ENCODE results near the gene SLC6A3.

SLC6A3 gene

DNA sequence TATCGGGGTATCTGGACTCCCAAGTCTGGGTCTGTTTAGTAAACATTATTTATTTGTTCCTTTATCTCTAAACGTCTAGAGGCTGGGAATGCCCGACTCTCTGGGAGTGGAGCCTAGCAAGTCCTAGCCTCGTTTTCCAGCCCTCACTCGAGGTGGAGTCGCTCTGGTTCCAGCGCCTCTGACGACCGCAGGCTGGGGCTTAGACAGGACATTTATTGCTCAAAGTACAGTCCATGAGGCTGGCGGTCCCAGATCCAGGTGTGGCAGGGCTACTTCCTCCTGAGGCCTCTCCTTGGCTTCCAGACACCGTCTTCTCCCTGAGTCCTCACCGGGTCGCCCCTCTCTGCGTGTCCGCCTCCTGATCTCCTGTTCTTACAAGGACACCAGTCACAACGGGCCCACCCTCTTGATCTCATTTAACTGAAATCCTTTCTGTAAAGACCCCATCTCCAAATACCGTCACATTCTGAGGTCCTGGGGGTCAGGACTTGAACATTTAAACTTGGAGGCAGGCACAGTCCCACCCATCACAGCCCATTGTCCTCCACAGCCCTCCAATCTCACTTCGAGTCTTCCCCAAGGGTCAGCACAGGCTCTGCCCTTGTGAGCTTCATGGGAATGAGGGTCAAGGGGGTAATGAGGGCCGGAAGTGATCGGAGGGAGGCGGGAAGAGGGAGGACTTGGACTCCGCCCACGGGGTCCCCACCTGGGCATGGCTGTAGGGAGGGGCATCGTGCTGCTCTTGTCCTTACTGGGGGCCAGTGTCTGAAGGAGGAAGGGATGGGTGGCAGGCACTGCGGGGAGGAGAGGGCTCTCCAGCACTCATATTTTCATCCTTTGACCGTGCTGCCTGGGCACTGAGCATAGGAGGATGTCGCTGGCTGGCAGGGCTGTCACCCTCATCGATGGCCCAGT lies 88.1 kb downstream of the SLC6A3 start:
- TF ChIP-seq, protein P1, sequence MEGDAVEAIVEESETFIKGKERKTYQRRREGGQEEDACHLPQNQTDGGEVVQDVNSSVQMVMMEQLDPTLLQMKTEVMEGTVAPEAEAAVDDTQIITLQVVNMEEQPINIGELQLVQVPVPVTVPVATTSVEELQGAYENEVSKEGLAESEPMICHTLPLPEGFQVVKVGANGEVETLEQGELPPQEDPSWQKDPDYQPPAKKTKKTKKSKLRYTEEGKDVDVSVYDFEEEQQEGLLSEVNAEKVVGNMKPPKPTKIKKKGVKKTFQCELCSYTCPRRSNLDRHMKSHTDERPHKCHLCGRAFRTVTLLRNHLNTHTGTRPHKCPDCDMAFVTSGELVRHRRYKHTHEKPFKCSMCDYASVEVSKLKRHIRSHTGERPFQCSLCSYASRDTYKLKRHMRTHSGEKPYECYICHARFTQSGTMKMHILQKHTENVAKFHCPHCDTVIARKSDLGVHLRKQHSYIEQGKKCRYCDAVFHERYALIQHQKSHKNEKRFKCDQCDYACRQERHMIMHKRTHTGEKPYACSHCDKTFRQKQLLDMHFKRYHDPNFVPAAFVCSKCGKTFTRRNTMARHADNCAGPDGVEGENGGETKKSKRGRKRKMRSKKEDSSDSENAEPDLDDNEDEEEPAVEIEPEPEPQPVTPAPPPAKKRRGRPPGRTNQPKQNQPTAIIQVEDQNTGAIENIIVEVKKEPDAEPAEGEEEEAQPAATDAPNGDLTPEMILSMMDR (IDR thresholded peaks at IDR 0.05) = no peak
- no peak overlapping the region for H3K4me3 ChIP-seq
- H3K36me3 ChIP-seq = no peaks in the 10 kb centered on the region
- intact Hi-C loops (cut with DNase I; ENCODE audit: low total_unique reads) = no loop called here
- no peaks in the 10 kb centered on the region for H3K4me1 ChIP-seq
- H3K9me3 ChIP-seq = no peaks in the 10 kb centered on the region
- no peak overlapping the region for H3K27ac ChIP-seq
- DNase-seq = no peak
- H3K27me3 ChIP-seq = peaks cover 0 to 48% of the 10 kb centered on the region in 2 donors

DNA sequence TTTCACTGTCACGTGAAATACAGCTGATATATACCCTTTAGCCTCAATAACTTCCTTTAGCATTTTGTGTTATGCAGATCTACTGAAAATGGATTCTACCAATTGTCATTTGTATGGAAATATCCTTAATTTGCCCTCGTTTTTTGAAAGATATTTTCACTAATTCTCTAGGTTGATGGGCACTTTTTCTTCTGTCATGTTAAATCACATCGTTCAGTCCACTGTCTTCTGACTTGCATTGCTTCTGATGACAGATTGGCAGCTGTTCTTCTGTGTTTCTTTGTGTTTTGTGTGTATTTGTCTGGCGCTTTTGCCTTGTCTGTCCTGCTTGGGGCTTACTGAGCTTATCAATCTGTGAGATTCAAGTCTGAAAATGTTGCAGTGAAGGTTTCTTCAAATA lies 90.7 kb downstream of the SLC6A3 start:
- DNase-seq = no peak
- no peaks in the 10 kb centered on the region for H3K4me1 ChIP-seq
- H3K36me3 ChIP-seq = no peaks in the 10 kb centered on the region
- no peak overlapping the region for H3K27ac ChIP-seq
- H3K27me3 ChIP-seq = peaks cover 0 to 29% of the 10 kb centered on the region in 2 donors
- H3K4me3 ChIP-seq = no peak overlapping the region
- TF ChIP-seq, protein P1 (IDR thresholded peaks at IDR 0.05) = no peak
- no peaks in the 10 kb centered on the region for H3K9me3 ChIP-seq
- intact Hi-C loops (cut with DNase I; ENCODE audit: low total_unique reads) = no loop called here

DNA sequence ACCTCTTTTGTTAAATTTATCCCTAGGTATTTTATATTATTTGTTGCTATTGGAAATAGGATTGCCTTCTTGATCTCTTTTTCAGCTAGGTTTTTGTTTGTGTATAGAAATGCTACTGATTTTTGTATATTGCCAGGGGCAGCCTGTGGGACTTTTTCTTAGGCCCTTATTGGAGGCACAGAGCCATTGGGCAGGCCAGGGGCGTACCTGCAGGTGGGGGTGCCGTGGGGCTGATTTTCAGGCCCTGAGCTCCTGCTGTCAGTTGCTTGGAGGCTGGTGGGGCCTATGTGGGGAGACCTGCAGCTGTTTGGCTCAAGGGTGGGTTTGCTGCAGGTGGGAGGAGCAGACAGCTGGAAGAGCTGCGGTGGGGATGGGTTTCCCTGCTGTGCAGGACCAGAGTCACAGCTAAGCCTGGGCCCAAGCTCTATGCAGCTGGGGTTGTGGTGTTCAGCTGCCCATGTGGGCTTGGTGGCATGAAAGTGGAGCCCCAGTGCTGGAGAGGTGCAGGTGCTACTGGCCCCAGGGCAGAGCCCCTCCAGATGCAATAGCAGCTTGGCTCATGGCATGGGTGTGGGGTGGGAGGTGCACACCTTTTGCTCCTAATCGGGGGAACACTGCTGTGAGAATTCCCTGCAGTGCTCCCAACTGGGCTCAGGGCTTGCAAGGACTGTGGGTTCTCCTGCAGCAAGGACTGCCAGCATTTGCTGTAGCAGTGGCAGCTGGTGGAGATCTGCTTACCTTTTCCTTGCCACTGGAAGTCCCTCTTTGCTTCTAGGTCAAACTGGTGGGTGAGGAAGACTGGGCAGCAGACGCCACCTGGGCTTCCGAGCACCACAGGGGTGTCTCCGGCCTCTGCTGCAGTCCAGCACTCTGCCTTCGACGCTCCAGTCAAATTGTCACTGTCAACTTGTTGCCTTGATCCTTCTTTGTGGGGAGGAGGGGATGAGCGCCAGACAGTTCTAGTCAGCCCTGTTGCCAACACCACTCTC lies 92.7 kb downstream of the SLC6A3 start:
- Histone ChIP-seq H3K36me3 (no peaks in the 10 kb centered on the region), H3K27me3 (peaks cover 0 to 8% of the 10 kb centered on the region in 2 donors), H3K4me1 (no peaks in the 10 kb centered on the region), H3K9me3 (no peaks in the 10 kb centered on the region), H3K4me3 (no peak overlapping the region), H3K27ac (no peak overlapping the region)
- DNase-seq = no peak
- TF ChIP-seq, protein P1 (IDR thresholded peaks at IDR 0.05) = no peak
- intact Hi-C loops (cut with DNase I; ENCODE audit: low total_unique reads) = no loop called here

DNA sequence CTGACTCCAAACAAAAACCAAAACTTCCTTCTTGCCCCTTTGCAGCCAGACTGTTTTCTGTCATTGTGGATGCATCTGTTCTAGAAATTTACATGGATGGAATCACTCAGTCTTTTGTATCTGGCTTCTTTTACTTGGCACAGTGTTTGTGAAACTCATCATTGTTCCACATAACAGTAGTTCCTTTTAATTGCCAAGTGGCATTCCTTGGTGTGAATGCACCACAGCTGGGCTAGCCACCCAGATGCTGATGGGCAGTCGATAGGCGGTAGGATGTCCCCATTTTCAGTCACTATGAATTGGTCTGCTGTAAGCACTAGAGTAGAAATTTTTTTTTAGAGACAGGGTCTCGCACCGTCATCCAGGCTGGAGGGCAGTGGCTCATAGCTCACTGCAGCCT lies 94.1 kb downstream of the SLC6A3 start:
- no peak overlapping the region for H3K27ac ChIP-seq
- no peak for DNase-seq
- intact Hi-C loops (cut with DNase I; ENCODE audit: low total_unique reads) = no loop called here

DNA sequence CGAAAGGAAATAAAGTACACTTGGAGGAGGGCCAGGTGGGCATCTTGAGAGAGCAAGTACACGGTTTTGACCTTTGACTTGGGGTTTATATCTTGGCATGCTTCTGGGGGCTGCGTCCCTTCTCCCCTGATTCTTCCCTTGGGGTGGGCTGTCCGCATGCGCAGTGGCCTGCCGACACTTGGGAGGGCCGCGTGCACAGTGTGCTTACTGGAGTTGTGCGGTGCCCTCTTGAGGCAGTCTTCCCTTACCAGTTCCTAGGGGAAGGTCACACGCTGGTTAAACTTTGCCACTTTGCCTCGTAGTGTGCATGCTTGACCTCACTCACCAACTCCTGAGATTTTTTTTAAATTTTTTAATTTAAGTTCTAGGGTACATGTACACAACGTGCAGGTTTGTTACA lies 96.0 kb downstream of the SLC6A3 start:
- Histone ChIP-seq H3K27me3 (no peaks in the 10 kb centered on the region), H3K36me3 (no peaks in the 10 kb centered on the region), H3K27ac (no peak overlapping the region), H3K9me3 (no peaks in the 10 kb centered on the region), H3K4me3 (no peak overlapping the region), H3K4me1 (peaks cover 0 to 13% (median 10%) of the 10 kb centered on the region in 4 donors)
- TF ChIP-seq, protein P1 (IDR thresholded peaks at IDR 0.05) = no peak
- no peak for DNase-seq
- intact Hi-C loops (cut with DNase I; ENCODE audit: low total_unique reads) = loop anchor here (10.0 kb wide), 2 partner anchors 166 to 446 kb away; partner anchors contain the start of gene MRPL36

More for the DNA sequence above, 94.1 kb downstream of the SLC6A3 start:
- Histone ChIP-seq H3K9me3 (no peaks in the 10 kb centered on the region), H3K4me3 (no peak overlapping the region), H3K27me3 (no peaks in the 10 kb centered on the region), H3K4me1 (peaks cover 0 to 1% (median 0%) of the 10 kb centered on the region in 4 donors), H3K36me3 (no peaks in the 10 kb centered on the region)
- TF ChIP-seq, protein P1 (IDR thresholded peaks at IDR 0.05) = no peak

Measured in tibial artery (tissue), 4 donors.